ENCODE measurements around the gene TAMALIN.

DNA sequence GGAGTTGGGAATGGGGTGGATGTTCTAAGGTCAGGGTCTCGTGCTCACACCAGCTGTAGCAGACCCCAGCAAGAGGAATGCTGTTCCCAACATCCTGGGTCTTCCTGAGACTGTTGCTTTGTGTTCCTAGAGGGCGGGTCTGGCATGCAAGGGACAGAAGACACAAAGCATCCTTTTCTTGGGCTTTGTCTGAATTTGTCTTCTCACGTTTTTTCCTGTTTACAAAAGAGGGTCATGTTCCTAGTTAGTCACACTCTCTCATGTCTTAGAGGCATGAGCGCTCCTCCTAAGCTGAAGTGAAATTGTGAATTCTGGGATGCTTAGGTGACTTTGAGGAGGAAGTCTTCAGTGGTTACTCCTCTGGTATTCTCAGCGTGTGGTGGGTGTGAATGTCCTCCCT lies 9.6 kb upstream of the TAMALIN start:
- TF ChIP-seq, protein P1, sequence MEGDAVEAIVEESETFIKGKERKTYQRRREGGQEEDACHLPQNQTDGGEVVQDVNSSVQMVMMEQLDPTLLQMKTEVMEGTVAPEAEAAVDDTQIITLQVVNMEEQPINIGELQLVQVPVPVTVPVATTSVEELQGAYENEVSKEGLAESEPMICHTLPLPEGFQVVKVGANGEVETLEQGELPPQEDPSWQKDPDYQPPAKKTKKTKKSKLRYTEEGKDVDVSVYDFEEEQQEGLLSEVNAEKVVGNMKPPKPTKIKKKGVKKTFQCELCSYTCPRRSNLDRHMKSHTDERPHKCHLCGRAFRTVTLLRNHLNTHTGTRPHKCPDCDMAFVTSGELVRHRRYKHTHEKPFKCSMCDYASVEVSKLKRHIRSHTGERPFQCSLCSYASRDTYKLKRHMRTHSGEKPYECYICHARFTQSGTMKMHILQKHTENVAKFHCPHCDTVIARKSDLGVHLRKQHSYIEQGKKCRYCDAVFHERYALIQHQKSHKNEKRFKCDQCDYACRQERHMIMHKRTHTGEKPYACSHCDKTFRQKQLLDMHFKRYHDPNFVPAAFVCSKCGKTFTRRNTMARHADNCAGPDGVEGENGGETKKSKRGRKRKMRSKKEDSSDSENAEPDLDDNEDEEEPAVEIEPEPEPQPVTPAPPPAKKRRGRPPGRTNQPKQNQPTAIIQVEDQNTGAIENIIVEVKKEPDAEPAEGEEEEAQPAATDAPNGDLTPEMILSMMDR (IDR thresholded peaks at IDR 0.05): no peak
- no peak for TF ChIP-seq POLR2A (IDR thresholded peaks at IDR 0.05)
- no peak for TF ChIP-seq POLR2AphosphoS5 (IDR thresholded peaks at IDR 0.05)

Data from suprapubic skin (tissue), 4 donors.